GM13977 (cell line): Measurements from ENCODE around the gene NUMA1.

ENCODE experiments used
- DNase-seq: peaks from one replicate; pipeline ENCODE4 v3.0.0; 2012; ENCODE audit warnings: low spot score
- in situ Hi-C: fragments of 300-500 bp; cut with MboI; formaldehyde crosslinking; loops from one replicate; pipeline ENCODE4 v1.12.0; 2022; ENCODE audit warnings: low sequenced_read_pairs, low pct_unique_long_range_greater_than_20kb, mixed read lengths, inconsistent platforms; ENCODE audit not compliant: unreplicated experiment
- TF ChIP-seq, protein P1 (sequence below): IDR thresholded peaks from 2 replicates; pipeline ENCODE4 v1.5.1; 2012; ENCODE audit warnings: mild to moderate bottlenecking, control low read depth; ENCODE audit not compliant: insufficient read depth; ENCODE audit errors: extremely low read depth, missing control alignments

The NUMA1 gene

DNA sequence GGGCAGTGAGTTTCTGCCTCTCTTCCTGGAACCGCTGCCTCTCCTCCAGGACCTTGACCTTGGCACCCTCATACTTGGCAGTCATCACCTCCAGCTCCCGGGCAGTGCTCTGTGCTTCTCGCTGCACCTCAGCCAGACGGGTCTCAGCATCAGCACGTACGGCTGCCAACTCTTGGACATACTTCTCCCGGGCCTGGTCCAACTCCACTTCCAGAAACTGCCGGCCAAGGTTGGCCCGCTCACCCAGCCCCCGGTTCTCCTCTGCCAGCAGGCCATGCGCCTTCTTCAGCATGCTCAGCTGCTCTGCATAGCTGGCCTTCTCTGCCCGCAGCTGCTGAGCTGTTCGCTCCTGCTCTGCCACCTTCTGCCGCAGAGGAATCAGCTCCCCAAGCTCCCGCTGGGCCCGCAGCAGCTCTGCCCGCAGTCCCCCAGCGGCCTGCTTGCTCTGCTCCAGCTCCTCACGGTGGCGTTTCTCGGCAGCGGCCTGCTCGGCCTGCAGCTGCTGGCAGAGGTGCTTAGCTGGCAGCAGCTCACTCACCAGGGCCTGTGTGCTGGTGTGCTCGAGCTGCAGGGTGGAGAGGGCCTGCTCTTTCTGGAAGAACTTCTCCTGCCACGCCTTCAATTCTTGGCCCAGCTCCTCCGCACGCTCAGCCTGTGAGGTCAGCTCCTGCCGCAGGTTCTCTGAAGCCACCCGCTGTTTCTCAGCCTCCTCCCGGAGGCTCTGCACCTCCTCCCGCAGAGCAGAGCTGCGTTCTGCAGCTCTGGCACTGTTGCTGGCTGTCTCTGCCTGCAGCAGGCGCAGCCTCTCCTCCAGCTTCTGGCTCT, 67.2 kb downstream of the NUMA1 start:
- peak; percentile 4 for DNase-seq
- in situ Hi-C loops, result no loop called here
- TF ChIP-seq, protein P1, sequence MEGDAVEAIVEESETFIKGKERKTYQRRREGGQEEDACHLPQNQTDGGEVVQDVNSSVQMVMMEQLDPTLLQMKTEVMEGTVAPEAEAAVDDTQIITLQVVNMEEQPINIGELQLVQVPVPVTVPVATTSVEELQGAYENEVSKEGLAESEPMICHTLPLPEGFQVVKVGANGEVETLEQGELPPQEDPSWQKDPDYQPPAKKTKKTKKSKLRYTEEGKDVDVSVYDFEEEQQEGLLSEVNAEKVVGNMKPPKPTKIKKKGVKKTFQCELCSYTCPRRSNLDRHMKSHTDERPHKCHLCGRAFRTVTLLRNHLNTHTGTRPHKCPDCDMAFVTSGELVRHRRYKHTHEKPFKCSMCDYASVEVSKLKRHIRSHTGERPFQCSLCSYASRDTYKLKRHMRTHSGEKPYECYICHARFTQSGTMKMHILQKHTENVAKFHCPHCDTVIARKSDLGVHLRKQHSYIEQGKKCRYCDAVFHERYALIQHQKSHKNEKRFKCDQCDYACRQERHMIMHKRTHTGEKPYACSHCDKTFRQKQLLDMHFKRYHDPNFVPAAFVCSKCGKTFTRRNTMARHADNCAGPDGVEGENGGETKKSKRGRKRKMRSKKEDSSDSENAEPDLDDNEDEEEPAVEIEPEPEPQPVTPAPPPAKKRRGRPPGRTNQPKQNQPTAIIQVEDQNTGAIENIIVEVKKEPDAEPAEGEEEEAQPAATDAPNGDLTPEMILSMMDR, result no peak

DNA sequence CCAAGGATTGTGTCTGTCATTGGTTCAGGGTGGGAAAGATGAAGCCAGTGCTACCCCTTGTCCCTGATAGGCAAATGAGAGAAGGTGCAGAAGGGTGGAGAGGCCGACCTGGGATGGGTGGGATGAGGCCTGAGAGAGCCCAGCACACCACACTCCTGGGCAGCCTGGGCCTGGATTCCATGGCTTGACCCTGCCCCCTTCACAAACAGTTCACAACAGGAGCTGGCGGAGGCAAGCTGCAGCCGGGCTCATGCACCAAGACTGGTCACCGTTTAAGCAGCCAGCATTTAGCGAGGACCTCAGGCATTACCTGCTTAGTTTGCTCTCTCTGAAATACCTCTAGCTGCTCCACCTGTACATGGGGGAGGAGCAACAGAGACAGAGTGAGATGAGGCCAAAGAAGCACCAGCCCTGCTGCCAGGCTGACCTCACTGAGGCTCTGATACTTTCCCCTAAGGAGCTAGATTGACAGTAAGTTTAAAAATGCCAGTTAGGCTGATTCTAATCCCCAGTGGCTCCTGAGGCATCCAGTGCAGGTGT, 68.2 kb downstream of the NUMA1 start:
- in situ Hi-C loops, result no loop called here
- TF ChIP-seq, protein P1, result no peak
- peak; percentile 18 for DNase-seq

DNA sequence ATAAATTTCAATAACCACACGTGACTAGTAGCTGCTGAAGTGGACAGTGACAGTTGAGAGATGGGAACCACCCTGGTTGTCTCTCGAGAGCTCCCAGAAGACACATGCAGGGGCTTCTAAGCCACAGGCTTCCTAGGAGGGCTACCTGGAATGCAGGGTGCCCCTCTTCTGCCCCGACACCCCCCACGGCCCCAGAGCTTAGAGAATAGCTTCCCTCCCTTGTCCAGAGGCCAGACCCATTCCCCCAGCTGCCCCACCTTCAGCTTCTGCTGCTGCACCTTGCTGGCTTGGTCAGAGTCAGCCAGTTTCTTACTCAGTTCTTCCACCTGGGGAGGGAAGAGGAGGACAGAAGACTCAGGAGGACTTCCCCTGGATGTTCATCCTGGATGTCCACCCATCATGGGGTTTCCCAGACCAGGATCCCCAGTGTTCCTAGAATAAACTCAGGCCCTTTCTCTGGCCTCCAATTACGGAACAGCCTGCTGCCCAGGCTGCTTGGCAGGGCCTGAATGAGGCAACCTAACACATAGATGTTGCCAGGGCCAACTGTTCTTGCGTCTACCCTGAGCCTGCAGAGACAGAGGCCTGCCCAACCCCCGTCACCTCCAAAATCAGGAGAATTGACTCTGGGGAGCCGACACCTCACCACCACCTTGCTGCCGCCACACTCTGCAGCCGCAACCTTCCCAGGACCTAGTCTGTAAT, 69.7 kb downstream of the NUMA1 start:
- DNase-seq, result peak; percentile 9
- TF ChIP-seq, protein P1, result no peak
- in situ Hi-C loops, result no loop called here

DNA sequence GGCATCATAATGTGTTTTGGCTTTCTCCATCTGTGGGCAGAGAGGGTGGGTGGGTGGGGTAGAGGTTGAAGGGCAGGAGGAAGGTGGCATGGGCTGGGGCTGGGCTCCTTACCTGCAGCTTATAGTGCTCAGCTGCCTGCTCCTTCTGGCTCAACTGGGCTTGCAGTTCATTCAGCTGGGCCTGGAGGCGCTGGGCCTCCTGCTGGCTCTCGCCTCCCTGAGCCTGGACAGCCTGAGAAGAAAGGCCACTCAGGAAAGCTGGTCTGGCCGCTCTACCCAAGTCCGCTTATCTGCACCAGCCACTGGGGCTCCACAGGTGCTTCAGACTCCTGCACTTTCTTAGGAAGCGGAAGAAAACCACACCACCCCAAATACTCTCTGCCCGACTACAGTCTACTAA, 71.2 kb downstream of the NUMA1 start:
- TF ChIP-seq, protein P1, result no peak
- in situ Hi-C loops, result no loop called here
- no peak for DNase-seq

DNA sequence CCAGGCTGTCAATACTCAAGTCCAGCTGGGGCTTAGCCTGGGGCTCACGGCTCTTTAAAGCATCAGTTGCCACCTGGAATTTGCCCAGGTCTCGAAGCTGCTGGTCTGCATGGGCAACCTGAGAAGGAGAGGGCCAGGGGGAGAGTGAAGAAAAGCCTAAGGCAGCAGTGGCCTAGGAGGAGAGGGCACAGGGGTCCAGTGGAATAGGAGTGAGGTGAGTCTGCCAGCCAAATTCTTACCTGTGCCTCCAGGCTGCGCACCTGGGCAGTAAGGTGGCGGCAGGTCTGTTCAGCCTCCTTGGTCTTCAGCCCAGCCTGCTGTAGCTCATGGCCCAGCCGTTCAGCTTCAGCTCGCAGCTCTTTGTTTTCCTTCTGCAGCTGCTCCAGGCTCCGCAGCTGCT, 71.6 kb downstream of the NUMA1 start:
- in situ Hi-C loops, result no loop called here
- no peak for DNase-seq
- TF ChIP-seq, protein P1, result no peak

DNA sequence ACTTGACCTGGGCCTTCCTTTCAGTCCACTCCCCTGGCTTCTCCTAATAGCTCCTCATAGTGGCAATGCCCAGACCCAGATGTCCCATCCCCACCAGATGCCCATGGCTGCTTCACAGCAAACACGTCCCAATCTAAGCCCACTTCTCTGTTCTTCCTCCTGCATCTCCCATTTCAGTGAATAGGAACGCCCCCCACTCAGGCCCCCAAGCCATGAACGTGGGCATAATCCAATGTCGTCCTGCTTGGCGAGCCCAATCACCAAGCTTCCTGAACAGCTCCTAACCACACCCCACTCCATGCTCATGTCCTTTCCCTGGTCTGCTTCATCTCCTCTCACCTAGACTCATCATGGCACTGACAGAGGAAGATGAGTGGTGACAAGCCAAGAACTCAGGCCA, 72.8 kb downstream of the NUMA1 start:
- in situ Hi-C loops, result no loop called here
- TF ChIP-seq, protein P1, result no peak
- no peak for DNase-seq
